K562 (cell line): ENCODE data around the gene MATN4. TPM values are rescaled to one million over a fixed set of nuclear protein-coding genes. Genes with fewer than 3 reads are reported as not detected.

Experiments
- ATAC-seq: fragments of 200-7000 bp; cut with Tn5 transposase; 3 replicates; pipeline ENCODE4 v1.9.1; 2020; ENCODE audit warnings: moderate library complexity
- BruUV-seq: library from RNA; stranded (reverse); fragments of 400-500 nt; replicated peaks from 2 replicates; lab custom pipeline; 2021; lab: Mats Ljungman, UMichigan
- CTCF ChIA-PET: fragments of 300-600 bp; formaldehyde crosslinking; extraction: SDS; loops from one replicate; lab custom pipeline; 2021; ENCODE audit warnings: low intra/inter-chr PET ratio; lab: Yijun Ruan, JAX
- POLR2A ChIA-PET: fragments of 300-600, 350-650 bp; sonication (Branson Sonifier 250); formaldehyde crosslinking; extraction: SDS; loops from one replicate; lab custom pipeline; 2021; ENCODE audit warnings: antibody characterized with exemption, inconsistent platforms; lab: Yijun Ruan, JAX
- DNase-seq, 4 experiments: peaks; one replicate each; pipeline versions ENCODE4 v3.0.0 to v3.0.0-alpha.2; 2011 to 2018; ENCODE audit warnings: low spot score in 3 of 4, mixed read lengths in 3 of 4; ENCODE audit errors: extremely low read depth in 1 of 4
- FAIRE-seq: peaks from 2 replicates; lab custom pipeline; 2011; peaks lifted over from hg19 to GRCh38; lab: Jason Lieb, UNC
- H2AFZ ChIP-seq: 2 replicates; pipeline ENCODE4 v1.6.0; 2011; ENCODE audit warnings: low read depth, low read length, control low read depth, inconsistent platforms
- H3K27ac ChIP-seq: fragments of 200-600 bp; 3 replicates; pipeline ENCODE4 v1.8.0; 2011; ENCODE audit warnings: low read depth, mild to moderate bottlenecking, control low read depth, inconsistent platforms, low read length, moderate library complexity, mixed read lengths; ENCODE audit errors: extremely low read depth
- H3K27me3 ChIP-seq, 2 experiments: fragments of 300-600 bp in 1 of 2; 2 replicates in 1 of 2; 3 replicates in 1 of 2; pipeline versions ENCODE4 v1.6.0 to v1.8.0; 2011; ENCODE audit warnings: inconsistent platforms in 2 of 2, low read length in 2 of 2, mild to moderate bottlenecking in 1 of 2, mixed read lengths in 1 of 2, moderate library complexity in 1 of 2; ENCODE audit not compliant: control insufficient read depth in 2 of 2, insufficient read depth in 2 of 2
- H3K36me3 ChIP-seq: fragments of 300-600 bp; 3 replicates; pipeline ENCODE4 v1.8.0; 2011; ENCODE audit warnings: mild to moderate bottlenecking, low read length, inconsistent platforms; ENCODE audit not compliant: control insufficient read depth, insufficient read depth
- H3K4me1 ChIP-seq, 2 experiments: fragments of 200-600 bp in 1 of 2; replicated peaks in 1 of 2; 2 replicates in 1 of 2; 3 replicates in 1 of 2; pipeline versions ENCODE4 v1.5.1 to v1.8.0; 2011; ENCODE audit warnings: inconsistent platforms in 2 of 2, low read length in 2 of 2, mild to moderate bottlenecking in 1 of 2, mixed read lengths in 1 of 2, moderate library complexity in 1 of 2; ENCODE audit not compliant: control insufficient read depth in 2 of 2, insufficient read depth in 2 of 2
- H3K4me2 ChIP-seq: 2 replicates; pipeline ENCODE4 v1.6.1; 2011; ENCODE audit warnings: low read length, control low read depth, inconsistent platforms, mixed read lengths; ENCODE audit not compliant: insufficient read depth
- H3K4me3 ChIP-seq: fragments of 200-600 bp; sonication (generic), shearing (Covaris generic); 2 replicates; pipeline ENCODE4 v1.5.1; 2016; ENCODE audit warnings: control low read depth, inconsistent platforms
- H3K79me2 ChIP-seq: fragments of 200-600 bp; 3 replicates; pipeline ENCODE4 v1.8.0; 2011; ENCODE audit warnings: low read length, inconsistent platforms; ENCODE audit not compliant: control insufficient read depth, insufficient read depth
- H3K9ac ChIP-seq, 2 experiments: 2 replicates each; pipeline versions ENCODE4 v1.6.0 to v1.6.1; 2011; ENCODE audit warnings: low read depth in 2 of 2, low read length in 2 of 2, control low read depth in 1 of 2, inconsistent platforms in 1 of 2, mild to moderate bottlenecking in 1 of 2, mixed read lengths in 1 of 2; ENCODE audit not compliant: insufficient read depth in 1 of 2
- H3K9me1 ChIP-seq: one replicate; pipeline ENCODE4 v1.6.0; 2011; ENCODE audit warnings: inconsistent platforms, mild to moderate bottlenecking, low read length, moderate library complexity; ENCODE audit not compliant: control insufficient read depth, insufficient read depth
- H3K9me3 ChIP-seq: replicated peaks from 2 replicates; pipeline ENCODE4 v1.5.1; 2011; ENCODE audit warnings: low read depth, low read length, inconsistent platforms; ENCODE audit not compliant: control insufficient read depth, insufficient read depth
- H4K20me1 ChIP-seq: replicated peaks from 2 replicates; pipeline ENCODE4 v1.6.1; 2011; ENCODE audit warnings: low read length, inconsistent platforms, mixed read lengths; ENCODE audit not compliant: control insufficient read depth, insufficient read depth
- ARHGAP35 ChIP-seq: fragments of 450-650 bp; IDR thresholded peaks from 2 replicates; pipeline ENCODE4 v1.6.1; 2018; ENCODE audit not compliant: partially characterized antibody
- ATF1 ChIP-seq, 2 experiments: fragments of 450-650 bp in 1 of 2; IDR thresholded peaks; 2 replicates each; pipeline ENCODE4 v1.6.1; 2016; ENCODE audit warnings: missing compliant biosample characterization in 1 of 2, missing genetic modification characterization in 1 of 2
- ATF3 ChIP-seq, 2 experiments: fragments of 450-650 bp in 1 of 2; sonication (generic) in 1 of 2; formaldehyde crosslinking in 1 of 2; IDR thresholded peaks in 1 of 2; conservative IDR thresholded peaks in 1 of 2; 2 replicates each; pipeline versions ENCODE4 v1.6.1 to v1.8.1; 2016 to 2023; ENCODE audit warnings: mild to moderate bottlenecking in 2 of 2, moderate library complexity in 2 of 2, inconsistent platforms in 1 of 2, missing genetic modification reagents in 1 of 2
- ATF7 ChIP-seq: fragments of 450-650 bp; IDR thresholded peaks from 2 replicates; pipeline ENCODE4 v1.7.1; 2014; ENCODE audit warnings: mild to moderate bottlenecking, moderate library complexity
- CBFA2T2 ChIP-seq: fragments of 450-650 bp; conservative IDR thresholded peaks from 2 replicates; pipeline ENCODE4 v1.6.1; 2017; ENCODE audit warnings: mild to moderate bottlenecking
- HDGF ChIP-seq: fragments of 450-650 bp; IDR thresholded peaks from 2 replicates; pipeline ENCODE4 v1.6.1; 2016
- HMGN3 ChIP-seq: IDR thresholded peaks from 2 replicates; pipeline ENCODE4 v1.6.1; 2011; ENCODE audit warnings: borderline replicate concordance, low read depth, mild to moderate bottlenecking, mixed read lengths, low read length; ENCODE audit not compliant: insufficient read length; ENCODE audit errors: extremely low read depth
- HNRNPK ChIP-seq: fragments of 200-400 bp; formaldehyde crosslinking; IDR thresholded peaks from one replicate; pipeline ENCODE4 v1.6.1; 2018; ENCODE audit warnings: mild to moderate bottlenecking, low read depth, low read length; ENCODE audit not compliant: poor library complexity, severe bottlenecking
- MXD1 ChIP-seq: fragments of 250-450 bp; sonication (Bioruptor Pico); IDR thresholded peaks from 2 replicates; pipeline ENCODE4 v1.8.0; 2021; ENCODE audit warnings: borderline replicate concordance, mild to moderate bottlenecking, moderate library complexity; ENCODE audit not compliant: poor library complexity, severe bottlenecking
- PHF8 ChIP-seq: fragments of 200-600 bp; sonication (generic); IDR thresholded peaks from 2 replicates; pipeline ENCODE4 v1.6.1; 2012; ENCODE audit warnings: mixed run types, mild to moderate bottlenecking, inconsistent platforms, low read length, moderate library complexity, borderline replicate concordance
- RBM22 ChIP-seq: fragments of 200-400 bp; formaldehyde crosslinking; IDR thresholded peaks from 2 replicates; pipeline ENCODE4 v1.6.1; 2018; ENCODE audit warnings: low read length, low read depth; ENCODE audit not compliant: poor library complexity, severe bottlenecking
- TEAD1 ChIP-seq, 2 experiments: fragments of 450-650 bp in 1 of 2; sonication (generic) in 1 of 2; formaldehyde crosslinking; IDR thresholded peaks; 2 replicates each; pipeline versions ENCODE4 v1.4.0 to v1.8.0; 2020 to 2022; ENCODE audit warnings: mild to moderate bottlenecking in 2 of 2, missing genetic modification reagents in 1 of 2
- ZBTB1 ChIP-seq: sonication (generic); formaldehyde crosslinking; IDR thresholded peaks from 2 replicates; pipeline ENCODE4 v1.8.1; 2023; ENCODE audit warnings: missing genetic modification reagents, low read depth, mild to moderate bottlenecking, borderline replicate concordance
- ZNF224 ChIP-seq: sonication (generic); formaldehyde crosslinking; IDR thresholded peaks from 2 replicates; pipeline ENCODE4 v1.8.0; 2022; ENCODE audit warnings: mild to moderate bottlenecking, missing genetic modification reagents
- WGBS: fragments of 100-300 bp; shearing (Covaris generic); methylation state at CpG from one replicate; pipeline ENCODE4 v1.1.6; 2016; ENCODE audit warnings: low coverage, mixed read lengths; ENCODE audit not compliant: insufficient coverage; ENCODE audit errors: missing lambda C conversion rate; 5-methylcytosine and 5-hydroxymethylcytosine counted together
- in situ Hi-C: fragments of 300-500 bp; cut with MboI; formaldehyde crosslinking; loops from 4 replicates; pipeline ENCODE4 v1.15.0; 2018; ENCODE audit warnings: inconsistent platforms, mixed read lengths
- intact Hi-C: fragments of 100-400 bp; cut with micrococcal nuclease; formaldehyde crosslinking; loops from 2 replicates; pipeline ENCODE4 v1.14.2; 2022
- polyA plus RNA-seq, 8 experiments: library from polyadenylated mRNA; depleted of rRNA in 4 of 8; stranded (reverse) in 5 of 8; unstranded in 3 of 8; fragments of >200 nt; fragmentation: Nextera tagmentation in 2 of 8; fragmentation: Illumina TruSeq in 1 of 8; extraction: Ambion mirVana in 2 of 8; extraction: Trizol in 1 of 8; gene quantifications; 2 replicates each; pipeline versions ENCODE4 v1.2.1 to v1.2.3, GENCODE V29; 2011 to 2014; ENCODE audit warnings: inconsistent platforms in 1 of 8, missing spikeins in 1 of 8
- total RNA-seq, 7 experiments: library from RNA; depleted of rRNA in 6 of 7; stranded (reverse); fragments of >200 nt in 6 of 7; fragmentation: Illumina TruSeq in 2 of 7; extraction: Trizol in 2 of 7; gene quantifications; 2 replicates each; pipeline versions ENCODE4 v1.2.1 to v1.2.3, GENCODE V29; 2011 to 2021; ENCODE audit warnings: low replicate concordance in 1 of 7

The MATN4 gene
- total and polyA plus RNA-seq, 9 of the 15 experiments (the other 6 are each of a cell fraction or from before 2014, with no cell fraction given), result 0.09 TPM; not detected in 8

- Histone ChIP-seq H3K27ac (no peak overlapping the region), H3K4me2 (no peak overlapping the region), H3K9me3 (no peaks in the 10 kb centered on the region), H3K4me1 (no peaks in the 10 kb centered on the region), H3K9ac (no peak overlapping the region), H3K4me3 (no peak overlapping the region), H3K36me3 (no peaks in the 10 kb centered on the region), H3K79me2 (no peaks in the 10 kb centered on the region), H3K27me3 (peaks cover 7 to 28% of the 10 kb centered on the region in 2 experiments; a peak in 3 of 5 replicates), H2AFZ (no peak overlapping the region), H4K20me1 (no peaks in the 10 kb centered on the region), H3K9me1 (peaks cover 3% of the 10 kb centered on the region)
- intact Hi-C loops, result no loop called here
- CTCF ChIA-PET, result no interaction called here
- DNase-seq (no peak), ATAC-seq (no peak), FAIRE-seq (no peak)
- TF ChIP-seq HMGN3 (no peak), ATF1 (CRISPR knock-in tag; IDR thresholded peaks at IDR 0.05) (no peak), ATF1 (tag; IDR thresholded peaks at IDR 0.05) (no peak), ATF7 (0 out of 2 replicates have a peak, but pooled peaks have one; percentile 15), MXD1 (CRISPR knock-in tag) (no peak), ARHGAP35 (no peak), CBFA2T2 (no peak), TEAD1 (CRISPR knock-in tag; IDR thresholded peaks at IDR 0.05) (no peak), PHF8 (no peak), RBM22 (no peak), ZNF224 (CRISPR knock-in tag) (no peak), ATF3 (IDR thresholded peaks at IDR 0.05) (peak; percentile 70), ATF3 (CRISPR knock-in tag; conservative IDR thresholded peaks at IDR 0.05) (no peak), HNRNPK (no peak), HDGF (no peak), ZBTB1 (no peak)
- in situ Hi-C loops, result no loop called here
- no TSS peak for BruUV-seq
- POLR2A ChIA-PET, result interaction anchor here (0.8 kb wide), 1 partner anchor 14 kb away, joined by 3 read pairs; no protein-coding TSS in a partner anchor
- WGBS, result 0% methylated on average over 1 of the region's 1 CpG
Measured at GRCh38 chr20:45279992-45280391, 28.1 kb downstream of the MATN4 start.
